SK-N-SH treated with all-trans-retinoic acid at 6 μM for 48 hours (cell line): ENCODE results near the gene MED13.

Experiments used
- ATAC-seq: fragments of 200-7000 bp; cut with Tn5 transposase; 3 replicates; pipeline ENCODE4 v1.9.1; 2020; ENCODE audit warnings: mild to moderate bottlenecking, moderate library complexity
- ARNTL ChIP-seq: fragments of 450-650 bp; formaldehyde crosslinking; IDR thresholded peaks from 2 replicates; pipeline ENCODE4 v1.5.0; 2020; ENCODE audit warnings: low read depth, mild to moderate bottlenecking, moderate library complexity, borderline replicate concordance
- CREB5 ChIP-seq: fragments of 250-450 bp; sonication (Bioruptor Pico); IDR thresholded peaks from 2 replicates; pipeline ENCODE4 v1.5.1; 2020; ENCODE audit warnings: low read depth, mild to moderate bottlenecking, moderate library complexity
- CSDC2 ChIP-seq: fragments of 250-450 bp; sonication (Bioruptor Pico); IDR thresholded peaks from 2 replicates; pipeline ENCODE4 v1.5.0; 2020; ENCODE audit warnings: mild to moderate bottlenecking, moderate library complexity
- CSRNP3 ChIP-seq: fragments of 250-450 bp; sonication (Bioruptor Pico); IDR thresholded peaks from 2 replicates; pipeline ENCODE4 v1.5.1; 2021; ENCODE audit warnings: mild to moderate bottlenecking, moderate library complexity
- ESRRG ChIP-seq: fragments of 250-450 bp; sonication (Bioruptor Pico); IDR thresholded peaks from 2 replicates; pipeline ENCODE4 v1.6.1; 2021; ENCODE audit warnings: mild to moderate bottlenecking
- GLIS3 ChIP-seq: fragments of 250-450 bp; sonication (Bioruptor Pico); IDR thresholded peaks from 2 replicates; pipeline ENCODE4 v1.5.0; 2020; ENCODE audit warnings: mild to moderate bottlenecking, moderate library complexity
- ISL1 ChIP-seq: fragments of 250-450 bp; sonication (Bioruptor Pico); IDR thresholded peaks from 2 replicates; pipeline ENCODE4 v2.1.2; 2022; ENCODE audit warnings: mild to moderate bottlenecking, moderate library complexity
- OSR1 ChIP-seq: fragments of 250-450 bp; sonication (Bioruptor Pico); IDR thresholded peaks from 2 replicates; pipeline ENCODE4 v1.8.0; 2022; ENCODE audit warnings: moderate library complexity, mild to moderate bottlenecking, inconsistent platforms
- PATZ1 ChIP-seq: fragments of 250-450 bp; sonication (Bioruptor Pico); IDR thresholded peaks from 2 replicates; pipeline ENCODE4 v1.8.0; 2020; ENCODE audit warnings: mild to moderate bottlenecking, moderate library complexity, borderline replicate concordance
- POU6F1 ChIP-seq: fragments of 250-450 bp; sonication (Bioruptor Pico); IDR thresholded peaks from 2 replicates; pipeline ENCODE4 v1.8.0; 2021; ENCODE audit warnings: low read depth, mild to moderate bottlenecking, moderate library complexity, borderline replicate concordance
- PPARA ChIP-seq: fragments of 250-450 bp; sonication (Bioruptor Pico); IDR thresholded peaks from 2 replicates; pipeline ENCODE4 v1.5.0; 2020; ENCODE audit warnings: mild to moderate bottlenecking, borderline replicate concordance
- RARB ChIP-seq: fragments of 250-450 bp; sonication (Bioruptor Pico); IDR thresholded peaks from 2 replicates; pipeline ENCODE4 v1.8.0; 2021; ENCODE audit warnings: mild to moderate bottlenecking, moderate library complexity
- SNAI2 ChIP-seq: fragments of 250-450 bp; sonication (Bioruptor Pico); IDR thresholded peaks from 2 replicates; pipeline ENCODE4 v1.5.0; 2020; ENCODE audit warnings: mild to moderate bottlenecking, moderate library complexity
- TCF4 ChIP-seq: fragments of 250-450 bp; sonication (Bioruptor Pico); IDR thresholded peaks from 2 replicates; pipeline ENCODE4 v1.8.0; 2021; ENCODE audit warnings: mild to moderate bottlenecking, moderate library complexity, borderline replicate concordance
- TOX ChIP-seq: fragments of 250-450 bp; sonication (Bioruptor Pico); IDR thresholded peaks from 2 replicates; pipeline ENCODE4 v1.8.0; 2021; ENCODE audit warnings: mild to moderate bottlenecking, moderate library complexity, borderline replicate concordance
- ZC3H10 ChIP-seq: fragments of 250-450 bp; sonication (Bioruptor Pico); IDR thresholded peaks from 2 replicates; pipeline ENCODE4 v1.5.1; 2021; ENCODE audit warnings: mild to moderate bottlenecking, moderate library complexity
- ZFP3 ChIP-seq: fragments of 250-450 bp; sonication (Bioruptor Pico); IDR thresholded peaks from 2 replicates; pipeline ENCODE4 v1.5.0; 2020; ENCODE audit warnings: mild to moderate bottlenecking, moderate library complexity
- ZNF565 ChIP-seq: fragments of 450-650 bp; formaldehyde crosslinking; conservative IDR thresholded peaks from 2 replicates; pipeline ENCODE4 v1.5.0; 2020; ENCODE audit warnings: low read depth, mild to moderate bottlenecking, moderate library complexity
- ZNF70 ChIP-seq: fragments of 450-650 bp; formaldehyde crosslinking; IDR thresholded peaks from 2 replicates; pipeline ENCODE4 v1.5.0; 2020; ENCODE audit warnings: mild to moderate bottlenecking, moderate library complexity
- ZNF8 ChIP-seq: fragments of 450-650 bp; formaldehyde crosslinking; IDR thresholded peaks from 2 replicates; pipeline ENCODE4 v1.5.0; 2020; ENCODE audit warnings: mild to moderate bottlenecking, moderate library complexity

The MED13 gene

GRCh38 chr17:61974115-61974514 is 91.0 kb downstream of the MED13 start (continued):
- TF ChIP-seq CREB5 (CRISPR knock-in tag) (no peak), TOX (CRISPR knock-in tag) (no peak), TCF4 (CRISPR knock-in tag) (no peak), ISL1 (CRISPR knock-in tag) (no peak), PPARA (CRISPR knock-in tag) (no peak), CSRNP3 (CRISPR knock-in tag) (no peak), ZNF565 (CRISPR knock-in tag) (no peak), ZNF8 (CRISPR knock-in tag) (no peak), CSDC2 (CRISPR knock-in tag) (no peak), ZC3H10 (CRISPR knock-in tag) (no peak), SNAI2 (CRISPR knock-in tag) (no peak), OSR1 (CRISPR knock-in tag) (no peak)

GRCh38 chr17:61972311-61972710 is 92.8 kb downstream of the MED13 start:
- no peak for ATAC-seq
- TF ChIP-seq SNAI2 (CRISPR knock-in tag), result no peak
- TF ChIP-seq OSR1 (CRISPR knock-in tag), result no peak
- no peak for TF ChIP-seq CREB5 (CRISPR knock-in tag)
- TF ChIP-seq ZFP3 (CRISPR knock-in tag), result no peak
- no peak for TF ChIP-seq ZNF70 (CRISPR knock-in tag)
- TF ChIP-seq POU6F1 (CRISPR knock-in tag), result no peak
- TF ChIP-seq ZNF565 (CRISPR knock-in tag), result no peak

- TF ChIP-seq ZNF565 (CRISPR knock-in tag) (no peak), PPARA (CRISPR knock-in tag) (no peak), ARNTL (CRISPR knock-in tag) (no peak), PATZ1 (CRISPR knock-in tag) (no peak), GLIS3 (CRISPR knock-in tag) (no peak), ZNF8 (CRISPR knock-in tag) (no peak), TCF4 (CRISPR knock-in tag) (no peak)
- no peak for ATAC-seq
Observed at GRCh38 chr17:61970030-61970429, 95.0 kb downstream of the MED13 start.

GRCh38 chr17:61968757-61969156 is 96.3 kb downstream of the MED13 start:
- no peak for TF ChIP-seq ZNF70 (CRISPR knock-in tag)
- TF ChIP-seq ESRRG (CRISPR knock-in tag), result no peak
- TF ChIP-seq RARB, result no peak
- no peak for TF ChIP-seq ZFP3 (CRISPR knock-in tag)
- TF ChIP-seq OSR1 (CRISPR knock-in tag), result no peak

More at GRCh38 chr17:61968757-61969156, 96.3 kb downstream of the MED13 start:
- ATAC-seq, result no peak
